ENCODE measurements around the gene ROBO2.

ROBO2 gene

GRCh38 chr3:77038930-77039605 lies 831 bp upstream of the ROBO2 start:
- H3K27me3 ChIP-seq (ENCODE audit: insufficient read depth, poor library complexity, severe bottlenecking) = peaks cover 32% of the 10 kb centered on the region
- no peak overlapping the region for H3K4me3 ChIP-seq (replicated peaks; ENCODE audit: insufficient read depth, low read length)
- no peak for TF ChIP-seq POLR2AphosphoS5 (IDR thresholded peaks at IDR 0.05; ENCODE audit: low read depth)
- no peak for TF ChIP-seq GABPA (IDR thresholded peaks at IDR 0.05; ENCODE audit: low read depth)
- TF ChIP-seq CTCF (IDR thresholded peaks at IDR 0.05; ENCODE audit: insufficient read depth, low read length) = no peak
- no peak for TF ChIP-seq REST (IDR thresholded peaks at IDR 0.05; ENCODE audit: insufficient replicate concordance, low read depth)
- TF ChIP-seq SPI1 (IDR thresholded peaks at IDR 0.05; ENCODE audit: borderline replicate concordance, low read depth) = no peak
- DNase-seq (ENCODE audit: low read depth in 1 of 2, low spot score in 1 of 2) = no peak
- H3K27ac ChIP-seq (replicated peaks) = no peak overlapping the region

GRCh38 chr3:77040216-77040615 lies 317 bp downstream of the ROBO2 start:
- H3K27me3 ChIP-seq (ENCODE audit: insufficient read depth, poor library complexity, severe bottlenecking) = peaks cover 32% of the 10 kb centered on the region
- no peak overlapping the region for H3K4me3 ChIP-seq (replicated peaks; ENCODE audit: insufficient read depth, low read length)
- no peak overlapping the region for H3K27ac ChIP-seq (replicated peaks)
- DNase-seq (ENCODE audit: low read depth in 1 of 2, low spot score in 1 of 2) = no peak
- TF ChIP-seq POLR2AphosphoS5 (IDR thresholded peaks at IDR 0.05; ENCODE audit: low read depth) (no peak), REST (IDR thresholded peaks at IDR 0.05; ENCODE audit: insufficient replicate concordance, low read depth) (no peak), GABPA (IDR thresholded peaks at IDR 0.05; ENCODE audit: low read depth) (no peak), CTCF (IDR thresholded peaks at IDR 0.05; ENCODE audit: insufficient read depth, low read length) (no peak), SPI1 (IDR thresholded peaks at IDR 0.05; ENCODE audit: borderline replicate concordance, low read depth) (no peak)

- no peak overlapping the region for H3K4me3 ChIP-seq (replicated peaks; ENCODE audit: insufficient read depth, low read length)
These were observed 1.2 kb downstream of the ROBO2 start for GRCh38 chr3:77040926-77041722.

More at GRCh38 chr3:77040926-77041722, 1.2 kb downstream of the ROBO2 start:
- DNase-seq (ENCODE audit: low read depth in 1 of 2, low spot score in 1 of 2) = no peak
- Histone ChIP-seq H3K27ac (replicated peaks) (no peak overlapping the region), H3K27me3 (ENCODE audit: insufficient read depth, poor library complexity, severe bottlenecking) (peaks cover 32% of the 10 kb centered on the region)
- TF ChIP-seq CTCF (IDR thresholded peaks at IDR 0.05; ENCODE audit: insufficient read depth, low read length) (no peak), REST (IDR thresholded peaks at IDR 0.05; ENCODE audit: insufficient replicate concordance, low read depth) (no peak), SPI1 (IDR thresholded peaks at IDR 0.05; ENCODE audit: borderline replicate concordance, low read depth) (no peak), POLR2AphosphoS5 (IDR thresholded peaks at IDR 0.05; ENCODE audit: low read depth) (no peak), GABPA (IDR thresholded peaks at IDR 0.05; ENCODE audit: low read depth) (no peak)
